HepG2 (cell line): ENCODE measurements around the gene ZSWIM6. TPM values are rescaled to one million over a fixed set of nuclear protein-coding genes. Genes with fewer than 3 reads are reported as not detected.

Experiments
- ATF1 ChIP-seq: IDR thresholded peaks from 2 replicates; pipeline ENCODE4 v1.6.1; 2016; ENCODE audit warnings: mild to moderate bottlenecking, control low read depth
- ATF4 ChIP-seq, 2 experiments: fragments of 450-650 bp in 1 of 2; sonication (generic) in 1 of 2; formaldehyde crosslinking; IDR thresholded peaks; 2 replicates each; pipeline versions ENCODE4 v1.5.0 to v1.8.0; 2020 to 2022; ENCODE audit warnings: mild to moderate bottlenecking in 1 of 2, missing genetic modification reagents in 1 of 2
- DR1 ChIP-seq: sonication (generic); formaldehyde crosslinking; IDR thresholded peaks from 2 replicates; pipeline ENCODE4 v1.8.0; 2021; ENCODE audit warnings: mild to moderate bottlenecking, missing genetic modification reagents, inconsistent platforms
- ELF3 ChIP-seq: IDR thresholded peaks from 2 replicates; pipeline ENCODE4 v1.6.1; 2016; ENCODE audit warnings: missing genetic modification reagents, missing compliant biosample characterization
- ERF ChIP-seq: IDR thresholded peaks from 2 replicates; pipeline ENCODE4 v1.6.1; 2018; ENCODE audit warnings: missing biosample characterization, missing genetic modification reagents
- HNF4G ChIP-seq, 2 experiments: sonication (generic) in 1 of 2; formaldehyde crosslinking in 1 of 2; IDR thresholded peaks; 2 replicates each; pipeline versions ENCODE4 v1.4.0 to v1.6.1; 2011 to 2020; ENCODE audit warnings: borderline replicate concordance in 2 of 2, low read depth in 2 of 2, mild to moderate bottlenecking in 2 of 2, low read length in 1 of 2, missing genetic modification reagents in 1 of 2, moderate library complexity in 1 of 2
- IRF2 ChIP-seq: IDR thresholded peaks from 2 replicates; pipeline ENCODE4 v1.6.1; 2018; ENCODE audit warnings: missing genetic modification reagents, missing compliant biosample characterization
- MED1 ChIP-seq: sonication (generic); formaldehyde crosslinking; IDR thresholded peaks from 2 replicates; pipeline ENCODE4 v1.4.0; 2020; ENCODE audit warnings: missing genetic modification reagents
- NFIC ChIP-seq: IDR thresholded peaks from 2 replicates; pipeline ENCODE4 v1.6.1; 2012; ENCODE audit warnings: mild to moderate bottlenecking, low read length, inconsistent platforms
- NFKBIZ ChIP-seq: IDR thresholded peaks from 2 replicates; pipeline ENCODE4 v1.6.1; 2018; ENCODE audit warnings: missing genetic modification reagents, missing compliant biosample characterization
- SCMH1 ChIP-seq: sonication (generic); formaldehyde crosslinking; IDR thresholded peaks from 2 replicates; pipeline ENCODE4 v1.9.0; 2021; ENCODE audit warnings: missing genetic modification reagents, mild to moderate bottlenecking, borderline replicate concordance
- STAG1 ChIP-seq: sonication (generic); formaldehyde crosslinking; IDR thresholded peaks from 2 replicates; pipeline ENCODE4 v1.4.0; 2020; ENCODE audit warnings: missing genetic modification reagents
- TFAP4 ChIP-seq: sonication (generic); IDR thresholded peaks from 2 replicates; pipeline ENCODE4 v1.6.1; 2016; ENCODE audit warnings: low read depth, borderline replicate concordance
- ZFP1 ChIP-seq: IDR thresholded peaks from 2 replicates; pipeline ENCODE4 v1.6.1; 2016
- ZNF318 ChIP-seq: sonication (generic); formaldehyde crosslinking; IDR thresholded peaks from 2 replicates; pipeline ENCODE4 v1.4.0; 2020; ENCODE audit warnings: mild to moderate bottlenecking, missing genetic modification reagents
- ZNF34 ChIP-seq: sonication (generic); formaldehyde crosslinking; IDR thresholded peaks from 2 replicates; pipeline ENCODE4 v1.4.0; 2020; ENCODE audit warnings: mild to moderate bottlenecking, missing genetic modification reagents, borderline replicate concordance
- ZNF350 ChIP-seq: sonication (generic); formaldehyde crosslinking; IDR thresholded peaks from 2 replicates; pipeline ENCODE4 v1.4.0; 2020; ENCODE audit warnings: mild to moderate bottlenecking, low read depth, missing genetic modification reagents, borderline replicate concordance
- ZNF503 ChIP-seq: sonication (generic); formaldehyde crosslinking; IDR thresholded peaks from 2 replicates; pipeline ENCODE4 v1.4.0; 2020; ENCODE audit warnings: missing genetic modification reagents
- polyA plus RNA-seq, 8 experiments: library from polyadenylated mRNA; depleted of rRNA in 3 of 8; stranded (reverse) in 7 of 8; unstranded in 1 of 8; fragments of >200 nt; fragmentation: Illumina TruSeq in 4 of 8; extraction: Trizol in 4 of 8; gene quantifications; 2 replicates each; pipeline versions ENCODE4 v1.2.1 to v1.2.3, GENCODE V29; 2011 to 2016; ENCODE audit warnings: low read depth in 4 of 8, missing spikeins in 1 of 8, mixed read lengths in 1 of 8; ENCODE audit not compliant: insufficient read depth in 1 of 8
- total RNA-seq, 5 experiments: library from RNA; depleted of rRNA; stranded (reverse); fragments of >200 nt; fragmentation: Illumina TruSeq; extraction: Trizol; gene quantifications; 2 replicates each; pipeline ENCODE4 v1.2.3, GENCODE V29; 2016; ENCODE audit warnings: low read depth in 1 of 5

Gene ZSWIM6
- total and polyA plus RNA-seq, 2 of the 13 experiments (the other 11 are each of a cell fraction or from before 2014, with no cell fraction given) = 0.82 to 1.9 TPM

GRCh38 chr5:61408476-61409168 is 76.6 kb downstream of the ZSWIM6 start (continued):
- TF ChIP-seq MED1 (CRISPR knock-in tag) (peak; percentile 39; the same call in 1 of the 2 replicates), TFAP4 (peak; percentile 96), HNF4G (IDR thresholded peaks at IDR 0.05; ENCODE audit: borderline replicate concordance, low read depth, low read length) (peak; percentile 56; the same call in 1 of the 2 replicates), HNF4G (CRISPR knock-in tag; IDR thresholded peaks at IDR 0.05; ENCODE audit: borderline replicate concordance, low read depth) (no peak), ELF3 (peak; percentile 62; the same call in 1 of the 2 replicates), ATF4 (CRISPR knock-in tag; IDR thresholded peaks at IDR 0.05) (peak in 1 of 2 experiments; percentile 59; a peak in 2 of 4 replicates), ZNF318 (CRISPR knock-in tag) (no peak), ZNF350 (CRISPR knock-in tag) (peak; percentile 57), ZNF34 (CRISPR knock-in tag) (no peak), ZFP1 (CRISPR knock-in tag) (no peak), NFIC (peak; percentile 88), IRF2 (peak; percentile 66), STAG1 (CRISPR knock-in tag) (0 out of 2 replicates have a peak, but pooled peaks have one; percentile 9), DR1 (CRISPR knock-in tag) (no peak), ERF (peak; percentile 62; the same call in 1 of the 2 replicates), ZNF503 (CRISPR knock-in tag) (peak; percentile 51; the same call in 1 of the 2 replicates), NFKBIZ (no peak), SCMH1 (CRISPR knock-in tag) (no peak), ATF1 (CRISPR knock-in tag) (peak; percentile 82)
